Right lobe of liver (tissue), 6 donors: Measurements from ENCODE around the gene LRMDA. TPM values are rescaled to one million over a fixed set of nuclear protein-coding genes. Genes with fewer than 3 reads are reported as not detected.

ENCODE experiments used
- ATAC-seq, 4 donors: fragments of 200-7000 bp; cut with Tn5 transposase; one replicate each; pipeline ENCODE4 v1.9.1; 2020; ENCODE audit warnings: mild to moderate bottlenecking in 4 of 4, moderate library complexity in 4 of 4
- DNase-seq, 3 donors: peaks; one replicate each; pipeline ENCODE4 v3.0.0-alpha.2; 2020
- H3K27ac ChIP-seq, 3 donors: fragments of 200-600 bp; one replicate each; pipeline ENCODE4 v1.8.0; 2022
- H3K27me3 ChIP-seq, 2 donors: fragments of 200-600 bp; one replicate each; pipeline ENCODE4 v1.8.0; 2022
- H3K36me3 ChIP-seq, 4 donors: fragments of 200-600 bp; sonication (generic) in 1 of 4; one replicate each; pipeline versions ENCODE4 v1.5.1 to v1.8.0; 2017 to 2022; ENCODE audit warnings: control low read depth in 1 of 4
- H3K4me1 ChIP-seq, 4 donors: fragments of 200-600 bp; sonication (generic) in 1 of 4; one replicate each; pipeline versions ENCODE4 v1.5.1 to v1.8.0; 2017 to 2022; ENCODE audit warnings: control low read depth in 1 of 4
- H3K4me3 ChIP-seq, 3 donors: fragments of 200-600 bp; one replicate each; pipeline ENCODE4 v1.8.0; 2022
- H3K9me3 ChIP-seq, 4 donors: fragments of 200-600 bp; sonication (generic) in 1 of 4; one replicate each; pipeline versions ENCODE4 v1.5.1 to v1.8.0; 2017 to 2022; ENCODE audit warnings: control low read depth in 1 of 4
- POLR2A ChIP-seq: fragments of 450-650 bp; IDR thresholded peaks from one replicate; pipeline ENCODE4 v1.6.1; 2017; ENCODE audit warnings: antibody characterized with exemption, mild to moderate bottlenecking
- WGBS: methylation state at CpG from one replicate; pipeline ENCODE4 v1.1.6; 2018; ENCODE audit warnings: low coverage, low lambda C conversion rate; ENCODE audit not compliant: insufficient coverage; ENCODE audit errors: missing lambda C conversion rate; 5-methylcytosine and 5-hydroxymethylcytosine counted together
- intact Hi-C, 2 donors: fragments of 100-400 bp; cut with DNase I; formaldehyde crosslinking; loops; one replicate each; pipeline versions ENCODE4 v1.11.2 to v1.14.1; 2022
- total RNA-seq, 6 experiments: library from RNA; depleted of rRNA in 2 of 6; stranded (reverse); fragments of >200 nt in 2 of 6; fragmentation: NEBNext Ultra II Directional in 3 of 6; extraction: Animal tissue kit (Norgen Biotek cat#: 25700) in 3 of 6; gene quantifications; one replicate each; pipeline versions ENCODE4 v1.1.0 to v1.2.4, GENCODE V29; 2016 to 2023
- TF ChIP-seq, protein P1 (sequence below), 4 donors: fragments of 200-600 bp in 3 of 4; fragments of 450-650 bp in 1 of 4; IDR thresholded peaks; one replicate each; pipeline versions ENCODE4 v1.5.1 to v1.8.0; 2016 to 2022; ENCODE audit warnings: antibody characterized with exemption in 4 of 4, mild to moderate bottlenecking in 2 of 4
- donor health status: DM: no; HTN: yes; CAD: no.
- donor health status: DM: no; HTN: no; CAD: no.
- donor health status: DM: no; HTN: no; CAD: no.
- donor health status: DM: no; HTN: yes; CAD: no.
- donor health status: DM: no; HTN: yes; CAD: no.

The LRMDA gene
- total RNA-seq, 6 experiments from 2014 or later, result 9.9 to 19.9 (median 16.3) TPM

GRCh38 chr10:76469675-76470074, 1038.3 kb downstream of the LRMDA start:
- Histone ChIP-seq H3K4me1 (no peaks in the 10 kb centered on the region), H3K36me3 (no peaks in the 10 kb centered on the region), H3K27me3 (no peaks in the 10 kb centered on the region), H3K9me3 (no peaks in the 10 kb centered on the region), H3K27ac (no peak overlapping the region), H3K4me3 (no peak overlapping the region)
- no peak for ATAC-seq
- no peak for DNase-seq
- intact Hi-C loops, result no loop called here
- TF ChIP-seq, protein P1, sequence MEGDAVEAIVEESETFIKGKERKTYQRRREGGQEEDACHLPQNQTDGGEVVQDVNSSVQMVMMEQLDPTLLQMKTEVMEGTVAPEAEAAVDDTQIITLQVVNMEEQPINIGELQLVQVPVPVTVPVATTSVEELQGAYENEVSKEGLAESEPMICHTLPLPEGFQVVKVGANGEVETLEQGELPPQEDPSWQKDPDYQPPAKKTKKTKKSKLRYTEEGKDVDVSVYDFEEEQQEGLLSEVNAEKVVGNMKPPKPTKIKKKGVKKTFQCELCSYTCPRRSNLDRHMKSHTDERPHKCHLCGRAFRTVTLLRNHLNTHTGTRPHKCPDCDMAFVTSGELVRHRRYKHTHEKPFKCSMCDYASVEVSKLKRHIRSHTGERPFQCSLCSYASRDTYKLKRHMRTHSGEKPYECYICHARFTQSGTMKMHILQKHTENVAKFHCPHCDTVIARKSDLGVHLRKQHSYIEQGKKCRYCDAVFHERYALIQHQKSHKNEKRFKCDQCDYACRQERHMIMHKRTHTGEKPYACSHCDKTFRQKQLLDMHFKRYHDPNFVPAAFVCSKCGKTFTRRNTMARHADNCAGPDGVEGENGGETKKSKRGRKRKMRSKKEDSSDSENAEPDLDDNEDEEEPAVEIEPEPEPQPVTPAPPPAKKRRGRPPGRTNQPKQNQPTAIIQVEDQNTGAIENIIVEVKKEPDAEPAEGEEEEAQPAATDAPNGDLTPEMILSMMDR (IDR thresholded peaks at IDR 0.05), result no peak
- no peak for TF ChIP-seq POLR2A

DNA sequence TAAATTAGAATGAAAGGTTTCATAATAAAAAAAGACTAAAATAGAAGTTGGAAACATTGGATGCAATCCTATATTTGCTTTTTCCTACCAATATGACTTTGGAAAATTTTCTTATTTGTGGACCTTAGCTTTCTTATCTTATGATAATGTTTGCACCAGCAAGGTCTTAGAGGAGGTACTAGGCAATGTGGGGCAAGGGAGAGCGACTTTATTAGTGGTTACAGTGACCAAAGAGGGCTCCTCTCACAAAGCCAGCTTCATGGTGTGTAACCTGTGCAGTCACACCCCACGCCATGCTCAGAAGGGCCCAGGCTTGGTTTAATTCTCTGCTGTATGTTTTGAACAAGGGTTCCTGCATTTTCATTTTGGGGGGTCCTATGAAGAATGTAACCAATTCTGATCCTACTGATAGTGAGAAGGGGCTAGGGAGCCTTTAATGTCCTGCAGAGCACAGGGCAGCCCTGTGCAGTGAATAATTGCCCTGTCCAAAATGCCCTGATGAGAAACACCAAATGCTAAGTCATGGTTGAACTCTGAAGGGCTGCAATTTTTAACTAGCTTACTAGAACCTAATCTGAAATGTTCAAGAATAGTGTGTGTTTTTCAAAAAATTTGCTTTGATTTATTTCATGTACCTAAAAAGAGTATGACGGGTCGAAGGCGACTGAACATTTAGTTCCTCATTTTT, 1047.8 kb downstream of the LRMDA start:
- Histone ChIP-seq H3K27me3 (no peaks in the 10 kb centered on the region), H3K36me3 (no peaks in the 10 kb centered on the region), H3K27ac (no peak overlapping the region), H3K4me3 (no peak overlapping the region), H3K4me1 (no peaks in the 10 kb centered on the region), H3K9me3 (no peaks in the 10 kb centered on the region)
- no peak for ATAC-seq
- 72% methylated on average over 3 of the region's 5 CpGs for WGBS
- DNase-seq, result no peak
- intact Hi-C loops, result no loop called here
- TF ChIP-seq POLR2A, result no peak
- TF ChIP-seq, protein P1 (IDR thresholded peaks at IDR 0.05), result no peak

- intact Hi-C loops, result no loop called here
- no peak for ATAC-seq
- Histone ChIP-seq H3K27ac (no peak overlapping the region), H3K9me3 (no peaks in the 10 kb centered on the region), H3K36me3 (no peaks in the 10 kb centered on the region), H3K4me3 (no peak overlapping the region), H3K4me1 (no peaks in the 10 kb centered on the region), H3K27me3 (no peaks in the 10 kb centered on the region)
- no peak for DNase-seq
- WGBS, result 88% methylated on average over 2 of the region's 2 CpGs
- TF ChIP-seq, protein P1 (IDR thresholded peaks at IDR 0.05), result no peak
- TF ChIP-seq POLR2A, result no peak
These were observed 1049.8 kb downstream of the LRMDA start for GRCh38 chr10:76481178-76481577.

GRCh38 chr10:76487582-76487981, 1056.2 kb downstream of the LRMDA start:
- Histone ChIP-seq H3K4me3 (no peak overlapping the region), H3K36me3 (no peaks in the 10 kb centered on the region), H3K4me1 (no peaks in the 10 kb centered on the region), H3K27ac (no peak overlapping the region), H3K27me3 (no peaks in the 10 kb centered on the region), H3K9me3 (no peaks in the 10 kb centered on the region)
- DNase-seq, result no peak
- no peak for ATAC-seq
- intact Hi-C loops, result no loop called here
- TF ChIP-seq, protein P1 (IDR thresholded peaks at IDR 0.05), result no peak
- TF ChIP-seq POLR2A, result no peak
- 75% methylated on average over 1 of the region's 1 CpG for WGBS

GRCh38 chr10:76488602-76489001, 1057.2 kb downstream of the LRMDA start:
- Histone ChIP-seq H3K9me3 (no peaks in the 10 kb centered on the region), H3K4me1 (no peaks in the 10 kb centered on the region), H3K27me3 (no peaks in the 10 kb centered on the region), H3K27ac (no peak overlapping the region), H3K36me3 (no peaks in the 10 kb centered on the region), H3K4me3 (no peak overlapping the region)
- 83% methylated on average over 1 of the region's 1 CpG for WGBS
- no peak for TF ChIP-seq POLR2A
- TF ChIP-seq, protein P1 (IDR thresholded peaks at IDR 0.05), result no peak
- DNase-seq (no peak), ATAC-seq (no peak)
- intact Hi-C loops, result no loop called here
